Epidermal melanocyte (primary cell): ENCODE results near the gene NEU3.
"Not testable (repeated sequence)": the region's sequence is repeated elsewhere in the genome, so short reads cannot be mapped to it uniquely, and the experiment has no call there.

ENCODE experiments used
- DNase-seq: peaks from one replicate; pipeline ENCODE4 v3.0.0; 2011; ENCODE audit warnings: low spot score; ENCODE audit not compliant: insufficient read length

Gene NEU3

GRCh38 chr11:74988541-74989259 lies at the start of gene NEU3:
NEU3 (plus strand) TSS chr11:74988933; CDS start chr11:74989061, 128 bp downstream.
- DNase-seq, result peak; percentile 40

- DNase-seq, result no peak
Observed at GRCh38 chr11:74941492-74941891, 47.2 kb upstream of the NEU3 start.

GRCh38 chr11:74942073-74942759 lies 46.5 kb upstream of the NEU3 start:
- no peak for DNase-seq

GRCh38 chr11:74948546-74948897 lies 40.2 kb upstream of the NEU3 start:
- DNase-seq, result no peak

GRCh38 chr11:74948898-74949752 lies 39.6 kb upstream of the NEU3 start, which contains the start of the genes SPCS2 and XRRA1:
SPCS2 (plus strand) TSS chr11:74949266; CDS start chr11:74949286, 20 bp downstream.
XRRA1 (minus strand) TSS chr11:74949091; CDS start chr11:74940878, 8,213 bp downstream.
- peak; percentile 93 for DNase-seq

- DNase-seq, result no peak
Observed at GRCh38 chr11:74949753-74950137, 39.0 kb upstream of the NEU3 start.

- no peak for DNase-seq
Observed at GRCh38 chr11:74950374-74950969, 38.3 kb upstream of the NEU3 start.

GRCh38 chr11:74951226-74951625 lies 37.5 kb upstream of the NEU3 start:
- DNase-seq, result no peak

- DNase-seq, result no peak
Observed at GRCh38 chr11:74952752-74953151, 36.0 kb upstream of the NEU3 start.

GRCh38 chr11:74953451-74953850 lies 35.3 kb upstream of the NEU3 start:
- no peak for DNase-seq

GRCh38 chr11:74954199-74954598 lies 34.5 kb upstream of the NEU3 start:
- no peak for DNase-seq

- DNase-seq, result no peak
Observed at GRCh38 chr11:74956397-74957015, 32.2 kb upstream of the NEU3 start.

- no peak for DNase-seq
Observed at GRCh38 chr11:74957937-74958629, 30.6 kb upstream of the NEU3 start.

- not testable (repeated sequence) for DNase-seq
Observed at GRCh38 chr11:74960128-74960527, 28.6 kb upstream of the NEU3 start.

- DNase-seq, result no peak
Observed at GRCh38 chr11:74966651-74967050, 22.1 kb upstream of the NEU3 start.

GRCh38 chr11:74970852-74971395 lies 17.8 kb upstream of the NEU3 start:
- no peak for DNase-seq

GRCh38 chr11:74971424-74971823 lies 17.3 kb upstream of the NEU3 start:
- DNase-seq, result no peak

GRCh38 chr11:74978041-74978440 lies 10.7 kb upstream of the NEU3 start:
- no peak for DNase-seq

- no peak for DNase-seq
Observed at GRCh38 chr11:74980634-74981033, 8.1 kb upstream of the NEU3 start.

- DNase-seq, result no peak
Observed at GRCh38 chr11:74981888-74982287, 6.8 kb upstream of the NEU3 start.
